GM23338 (cell line): Measurements from ENCODE around the gene USP32.

Source experiments
- JUNB ChIP-seq: IDR thresholded peaks from one replicate; pipeline ENCODE4 v1.6.1; 2016; ENCODE audit warnings: antibody characterized with exemption; ENCODE audit not compliant: unreplicated experiment
- ZNF114 ChIP-seq: fragments of 250-450 bp; sonication (Bioruptor Pico); IDR thresholded peaks from 2 replicates; pipeline ENCODE4 v1.5.0; 2020; ENCODE audit warnings: mild to moderate bottlenecking, moderate library complexity
- TF ChIP-seq, protein P1 (sequence below), 2 experiments: fragments of 200-600 bp in 1 of 2; sonication (generic) in 1 of 2; conservative IDR thresholded peaks; 2 replicates each; pipeline versions ENCODE4 v1.5.1 to v1.6.1; 2016 to 2017; ENCODE audit warnings: antibody characterized with exemption in 2 of 2, low read depth in 2 of 2, mild to moderate bottlenecking in 2 of 2, moderate library complexity in 1 of 2
- TF ChIP-seq, protein P2 (sequence below): IDR thresholded peaks from one replicate; pipeline ENCODE4 v1.6.1; 2018; ENCODE audit warnings: antibody characterized with exemption; ENCODE audit not compliant: unreplicated experiment

DNA sequence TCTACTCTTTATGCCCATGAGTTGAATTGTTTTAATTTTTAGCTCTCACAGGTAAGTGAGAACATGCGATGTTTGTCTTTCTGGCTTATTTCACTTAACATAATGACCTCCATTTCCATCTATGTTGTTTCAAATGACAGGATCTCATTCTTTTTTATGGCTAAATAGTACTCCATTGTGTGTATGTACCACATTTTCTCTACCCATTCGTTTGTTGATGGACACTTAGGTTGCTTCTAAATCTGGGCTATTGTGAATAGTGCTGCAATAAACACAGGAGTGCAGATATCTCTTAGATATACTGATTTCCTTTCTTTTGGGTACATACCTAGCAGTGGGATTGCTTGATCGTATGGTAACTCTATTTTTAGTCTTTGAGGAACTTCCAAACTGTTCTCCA lies 261.5 kb downstream of the USP32 start:
- TF ChIP-seq, protein P1, sequence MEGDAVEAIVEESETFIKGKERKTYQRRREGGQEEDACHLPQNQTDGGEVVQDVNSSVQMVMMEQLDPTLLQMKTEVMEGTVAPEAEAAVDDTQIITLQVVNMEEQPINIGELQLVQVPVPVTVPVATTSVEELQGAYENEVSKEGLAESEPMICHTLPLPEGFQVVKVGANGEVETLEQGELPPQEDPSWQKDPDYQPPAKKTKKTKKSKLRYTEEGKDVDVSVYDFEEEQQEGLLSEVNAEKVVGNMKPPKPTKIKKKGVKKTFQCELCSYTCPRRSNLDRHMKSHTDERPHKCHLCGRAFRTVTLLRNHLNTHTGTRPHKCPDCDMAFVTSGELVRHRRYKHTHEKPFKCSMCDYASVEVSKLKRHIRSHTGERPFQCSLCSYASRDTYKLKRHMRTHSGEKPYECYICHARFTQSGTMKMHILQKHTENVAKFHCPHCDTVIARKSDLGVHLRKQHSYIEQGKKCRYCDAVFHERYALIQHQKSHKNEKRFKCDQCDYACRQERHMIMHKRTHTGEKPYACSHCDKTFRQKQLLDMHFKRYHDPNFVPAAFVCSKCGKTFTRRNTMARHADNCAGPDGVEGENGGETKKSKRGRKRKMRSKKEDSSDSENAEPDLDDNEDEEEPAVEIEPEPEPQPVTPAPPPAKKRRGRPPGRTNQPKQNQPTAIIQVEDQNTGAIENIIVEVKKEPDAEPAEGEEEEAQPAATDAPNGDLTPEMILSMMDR (conservative IDR thresholded peaks at IDR 0.05; ENCODE audit: low read depth in 2 of 2), result no peak
- TF ChIP-seq JUNB (no peak), ZNF114 (no peak)
- TF ChIP-seq, protein P2, sequence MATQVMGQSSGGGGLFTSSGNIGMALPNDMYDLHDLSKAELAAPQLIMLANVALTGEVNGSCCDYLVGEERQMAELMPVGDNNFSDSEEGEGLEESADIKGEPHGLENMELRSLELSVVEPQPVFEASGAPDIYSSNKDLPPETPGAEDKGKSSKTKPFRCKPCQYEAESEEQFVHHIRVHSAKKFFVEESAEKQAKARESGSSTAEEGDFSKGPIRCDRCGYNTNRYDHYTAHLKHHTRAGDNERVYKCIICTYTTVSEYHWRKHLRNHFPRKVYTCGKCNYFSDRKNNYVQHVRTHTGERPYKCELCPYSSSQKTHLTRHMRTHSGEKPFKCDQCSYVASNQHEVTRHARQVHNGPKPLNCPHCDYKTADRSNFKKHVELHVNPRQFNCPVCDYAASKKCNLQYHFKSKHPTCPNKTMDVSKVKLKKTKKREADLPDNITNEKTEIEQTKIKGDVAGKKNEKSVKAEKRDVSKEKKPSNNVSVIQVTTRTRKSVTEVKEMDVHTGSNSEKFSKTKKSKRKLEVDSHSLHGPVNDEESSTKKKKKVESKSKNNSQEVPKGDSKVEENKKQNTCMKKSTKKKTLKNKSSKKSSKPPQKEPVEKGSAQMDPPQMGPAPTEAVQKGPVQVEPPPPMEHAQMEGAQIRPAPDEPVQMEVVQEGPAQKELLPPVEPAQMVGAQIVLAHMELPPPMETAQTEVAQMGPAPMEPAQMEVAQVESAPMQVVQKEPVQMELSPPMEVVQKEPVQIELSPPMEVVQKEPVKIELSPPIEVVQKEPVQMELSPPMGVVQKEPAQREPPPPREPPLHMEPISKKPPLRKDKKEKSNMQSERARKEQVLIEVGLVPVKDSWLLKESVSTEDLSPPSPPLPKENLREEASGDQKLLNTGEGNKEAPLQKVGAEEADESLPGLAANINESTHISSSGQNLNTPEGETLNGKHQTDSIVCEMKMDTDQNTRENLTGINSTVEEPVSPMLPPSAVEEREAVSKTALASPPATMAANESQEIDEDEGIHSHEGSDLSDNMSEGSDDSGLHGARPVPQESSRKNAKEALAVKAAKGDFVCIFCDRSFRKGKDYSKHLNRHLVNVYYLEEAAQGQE, result no peak
